Skeletal muscle cell (primary cell): ENCODE measurements around the gene SLC39A13.
"Not testable (repeated sequence)": the region's sequence is repeated elsewhere in the genome, so short reads cannot be mapped to it uniquely, and the experiment has no call there.

Experiments used
- DNase-seq: peaks from one replicate; pipeline ENCODE4 v3.0.0-alpha.2; 2010; ENCODE audit warnings: low read depth
- H3K4me3 ChIP-seq: 2 replicates; pipeline ENCODE4 v1.5.1; 2011; ENCODE audit warnings: low read depth, mild to moderate bottlenecking, control low read depth, low read length, moderate library complexity

Gene SLC39A13

DNA sequence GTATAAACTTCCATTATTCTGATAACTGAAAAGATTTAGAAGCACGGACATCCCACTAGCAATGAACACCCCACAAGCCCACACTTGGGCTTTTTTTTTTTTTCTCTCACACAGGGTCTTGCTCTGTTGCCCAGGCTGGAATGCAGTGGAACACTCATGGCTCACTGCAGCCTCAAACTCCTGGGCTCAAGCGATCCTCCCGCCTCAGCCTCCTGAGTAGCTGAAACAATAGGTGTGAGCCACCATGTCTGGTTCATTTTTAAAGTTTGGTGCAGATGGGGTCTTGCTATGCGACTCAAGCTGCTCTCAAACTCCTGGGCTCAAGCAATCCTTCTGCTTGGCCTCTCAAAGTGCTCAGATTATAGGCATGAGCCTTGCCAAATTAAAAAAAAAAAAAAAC lies 37.5 kb downstream of the SLC39A13 start:
- H3K4me3 ChIP-seq: no peak overlapping the region
- DNase-seq: no peak

DNA sequence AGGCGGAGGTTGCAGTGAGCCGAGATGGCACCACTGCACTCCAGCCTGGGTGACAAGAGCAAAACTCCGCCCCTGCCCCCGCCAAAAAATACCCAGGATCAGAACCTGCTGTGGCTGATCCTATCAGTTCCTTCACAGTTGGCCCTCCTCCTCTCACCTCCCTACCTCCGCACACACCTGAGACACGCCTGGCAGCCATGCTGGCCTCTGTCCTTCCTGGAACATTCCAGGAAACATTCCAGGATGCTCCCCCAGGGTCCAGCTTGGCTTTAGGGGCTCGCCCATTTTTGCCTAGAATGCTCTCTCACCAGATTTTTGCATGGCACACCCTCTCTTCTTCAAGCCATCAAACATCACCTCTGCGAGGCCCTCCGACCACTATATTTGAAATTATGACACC lies 38.4 kb downstream of the SLC39A13 start:
- DNase-seq: no peak
- no peak overlapping the region for H3K4me3 ChIP-seq

DNA sequence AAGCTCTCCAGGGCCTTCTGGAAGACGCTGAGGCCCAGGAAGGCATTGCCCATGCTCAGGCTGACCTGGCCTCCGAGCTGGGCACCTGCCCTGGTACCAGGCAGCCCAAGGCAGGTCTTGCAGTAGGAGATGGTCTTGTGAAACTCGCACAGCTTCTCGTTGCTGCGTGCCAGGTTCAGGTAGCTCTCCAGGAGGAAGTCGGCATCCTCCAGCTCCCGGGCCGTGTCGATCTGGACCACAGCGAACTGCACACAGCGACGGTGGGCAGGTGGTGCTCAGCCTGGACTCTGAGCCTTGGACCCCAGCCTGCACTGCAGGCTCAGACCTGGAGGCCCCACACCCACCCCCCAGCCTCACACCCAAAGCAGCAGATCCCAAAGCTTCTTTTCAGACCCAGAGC lies 39.5 kb downstream of the SLC39A13 start:
- no peak for DNase-seq
- peak overlapping the region; percentile 52 for H3K4me3 ChIP-seq

DNA sequence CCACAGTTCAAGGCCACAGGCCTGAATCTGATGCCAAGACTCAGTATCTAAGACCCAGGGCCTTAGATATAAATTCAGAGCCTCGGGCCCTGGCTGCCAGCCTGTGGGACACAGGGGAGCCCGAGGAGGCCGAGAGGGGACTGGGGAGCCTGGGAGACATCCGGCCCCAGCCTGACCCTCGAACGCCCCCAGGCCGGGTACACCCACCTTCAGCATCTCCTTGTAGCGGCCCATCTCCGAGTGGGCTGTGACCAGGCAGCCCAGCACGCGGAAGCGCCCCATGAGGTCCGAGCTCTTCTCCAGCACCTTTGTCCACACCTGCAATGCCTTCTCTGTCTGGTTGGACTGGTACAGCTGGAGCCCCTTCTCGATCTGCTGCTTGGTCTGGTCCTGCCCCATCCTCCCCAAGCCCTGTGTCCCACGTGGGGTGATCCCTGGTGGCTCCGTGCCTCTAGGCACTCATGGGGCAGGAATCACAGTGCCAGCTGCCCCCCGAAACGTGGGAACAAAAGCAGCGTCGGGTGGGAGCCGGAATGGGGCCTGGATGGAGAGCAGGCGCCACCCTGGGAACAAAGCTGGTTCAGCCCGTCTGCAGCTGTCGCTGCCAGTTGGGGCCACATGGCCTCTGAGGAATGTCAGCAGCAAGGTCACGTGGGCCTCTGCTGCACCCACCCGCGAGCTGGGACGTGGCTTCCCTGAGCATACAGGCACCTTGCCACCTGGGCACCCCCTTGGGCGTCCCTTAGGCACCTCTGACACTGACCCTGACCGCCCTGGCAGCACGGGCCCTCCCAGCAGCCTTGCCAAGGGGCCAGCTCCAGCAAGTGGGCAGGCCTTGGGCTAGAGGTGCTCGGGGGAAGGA lies 40.4 kb downstream of the SLC39A13 start, which contains the start of gene RAPSN:
RAPSN (minus strand) TSS at position 571 of the 862 bp plus-strand sequence; CDS start at position 399, 172 bp downstream.
- peak within 1 kb of the TSS; percentile 52 for H3K4me3 ChIP-seq
- DNase-seq: no peak

DNA sequence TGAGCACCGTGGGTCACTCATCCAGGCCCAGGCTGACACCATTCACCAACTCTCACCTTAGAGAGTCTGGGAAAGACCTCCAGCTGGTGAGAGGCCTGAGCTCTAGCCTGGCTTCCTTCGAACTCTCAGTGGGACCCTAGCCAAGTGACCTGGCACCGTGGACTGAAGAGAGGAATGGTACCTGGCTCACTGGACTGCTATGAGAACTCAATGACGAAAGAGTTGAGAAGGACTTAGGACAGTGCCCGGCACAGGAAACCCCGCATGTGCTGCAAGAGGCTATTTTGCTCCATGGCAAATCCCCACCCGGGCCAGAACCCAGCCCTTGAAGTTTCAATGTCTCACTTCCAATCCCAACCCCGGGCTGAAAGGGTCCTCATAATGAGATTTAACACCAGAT lies 41.2 kb downstream of the SLC39A13 start:
- H3K4me3 ChIP-seq: no peak overlapping the region
- no peak for DNase-seq

DNA sequence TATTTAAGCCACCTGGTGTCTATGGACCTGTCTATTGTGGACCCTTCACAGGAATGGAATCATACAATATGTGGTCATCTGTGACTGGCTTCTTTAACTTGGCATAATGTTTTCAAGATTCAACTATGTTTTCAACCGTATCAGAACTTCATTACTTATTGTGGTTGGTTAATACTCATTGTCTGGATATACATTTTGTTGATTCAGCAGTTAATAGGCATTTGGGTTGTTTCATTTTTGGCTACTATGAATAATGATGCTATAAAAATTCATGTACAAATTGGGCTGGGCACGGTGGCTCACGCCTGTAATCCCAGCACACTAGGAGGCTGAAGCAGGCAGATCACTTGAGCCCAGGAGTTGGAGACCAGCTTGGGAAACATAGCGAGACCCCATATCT lies 43.0 kb downstream of the SLC39A13 start:
- DNase-seq: no peak
- H3K4me3 ChIP-seq: no peak overlapping the region

DNA sequence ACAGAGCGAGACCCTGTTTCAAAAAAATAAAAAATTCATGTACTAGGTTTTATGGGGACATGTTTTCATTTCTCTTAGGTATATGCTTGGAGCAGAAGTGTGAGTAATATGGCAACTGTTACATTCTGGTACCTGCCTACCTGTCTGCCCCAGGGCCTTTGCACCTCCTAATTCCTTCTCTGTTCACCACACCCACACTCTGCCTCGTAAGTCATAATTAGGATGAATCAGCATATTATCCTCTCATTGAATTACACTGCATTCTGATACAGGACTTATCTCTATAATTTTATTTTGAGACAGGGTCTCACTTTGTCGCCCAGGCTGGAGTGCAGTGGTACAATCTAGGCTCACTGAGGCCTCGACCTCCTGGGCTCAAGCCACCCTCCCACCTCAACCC lies 43.6 kb downstream of the SLC39A13 start:
- no peak for DNase-seq
- H3K4me3 ChIP-seq: no peak overlapping the region

DNA sequence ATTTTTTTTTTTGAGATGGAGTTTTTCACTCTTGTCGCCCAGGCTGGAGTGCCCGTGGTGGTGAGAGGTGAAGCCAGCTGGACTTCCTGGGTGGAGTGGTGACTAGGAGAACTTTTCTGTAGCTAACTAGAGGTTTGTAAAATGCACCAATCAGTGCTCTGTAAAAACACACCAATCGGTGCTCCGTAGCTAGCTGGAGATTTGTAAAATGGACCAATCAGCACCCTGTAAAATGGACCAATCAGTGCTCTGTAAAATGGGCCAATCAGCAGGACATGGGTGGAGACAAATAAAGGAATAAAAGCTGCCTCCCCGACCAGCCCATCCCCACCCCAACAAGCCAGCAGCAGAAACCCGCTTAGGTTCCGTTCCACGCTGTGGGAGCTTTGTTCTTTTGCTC lies 45.0 kb downstream of the SLC39A13 start:
- H3K4me3 ChIP-seq: no peak overlapping the region

DNA sequence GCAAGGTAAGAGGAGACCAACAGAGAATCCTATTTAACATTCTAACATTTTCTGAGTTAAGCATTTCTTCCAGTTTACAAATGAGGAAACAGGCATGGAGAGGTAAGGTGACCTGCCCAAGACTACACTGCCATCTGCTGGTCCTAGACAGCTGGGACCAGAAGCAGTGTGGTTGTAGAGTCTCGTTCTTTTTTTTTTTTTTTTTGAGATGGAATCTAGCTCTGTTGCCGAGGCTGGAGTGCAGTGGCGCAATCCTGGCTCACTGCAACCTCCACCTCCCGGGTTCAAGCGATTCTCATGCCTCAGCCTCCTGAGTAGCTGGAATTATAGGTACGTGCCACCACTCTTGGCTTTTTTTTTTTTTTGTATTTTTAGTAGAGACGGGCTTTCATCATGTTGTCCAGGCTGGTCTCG lies 45.9 kb downstream of the SLC39A13 start:
- not testable (repeated sequence) for H3K4me3 ChIP-seq
- DNase-seq: peak; percentile 56

More for the DNA sequence above, 45.0 kb downstream of the SLC39A13 start:
- DNase-seq: no peak

DNA sequence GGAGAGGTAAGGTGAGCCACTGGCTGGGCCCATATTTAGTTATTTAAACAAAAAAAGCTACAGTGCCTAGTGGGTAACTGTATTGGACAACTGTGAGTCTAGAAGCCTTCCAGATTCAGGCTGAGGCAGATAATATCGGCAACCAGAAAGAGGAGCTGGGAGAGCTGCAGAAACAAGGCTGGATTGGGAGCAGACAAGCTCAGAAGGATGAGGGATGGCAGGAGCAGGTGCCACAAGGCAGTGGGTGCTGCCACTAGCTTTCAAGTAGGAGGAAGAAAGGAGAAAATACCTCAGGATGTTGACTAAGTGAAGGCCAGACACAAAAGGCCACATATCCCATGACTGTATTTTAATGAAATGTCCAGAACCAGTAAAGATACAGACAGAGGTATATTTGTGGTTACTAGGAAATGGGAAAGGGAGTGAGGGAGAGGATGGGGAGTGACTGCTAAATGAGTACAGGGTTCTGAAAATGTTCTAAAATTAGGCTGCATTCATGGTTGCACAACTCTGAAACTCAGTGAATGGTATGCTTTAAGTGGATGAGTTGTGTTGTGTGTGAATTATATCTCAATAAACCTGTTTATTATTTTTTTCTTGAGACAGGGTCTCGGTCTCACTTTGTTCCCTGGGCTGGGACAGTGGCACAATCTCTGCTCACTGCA lies 52.3 kb downstream of the SLC39A13 start:
- DNase-seq: no peak
- no peak overlapping the region for H3K4me3 ChIP-seq

DNA sequence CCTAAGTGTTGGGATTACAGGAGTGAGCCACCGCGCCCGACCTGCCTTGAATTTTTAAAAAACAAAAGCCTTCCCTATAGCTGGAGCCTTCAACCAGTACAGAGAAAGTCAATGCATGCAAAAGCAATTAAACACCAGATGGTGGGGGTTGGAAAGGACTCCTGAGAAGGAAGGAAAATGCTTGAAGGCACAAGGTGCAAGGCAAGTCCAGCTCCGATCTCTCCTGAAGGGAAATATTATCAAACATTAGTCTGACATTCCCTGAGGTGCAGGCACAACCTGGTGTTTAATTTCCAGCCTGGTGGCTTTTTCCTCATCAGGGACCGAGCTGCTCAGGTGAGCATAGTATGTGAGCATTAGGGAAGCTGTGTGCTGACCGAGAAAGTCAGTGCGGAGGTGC lies 53.5 kb downstream of the SLC39A13 start:
- no peak overlapping the region for H3K4me3 ChIP-seq
- DNase-seq: no peak

DNA sequence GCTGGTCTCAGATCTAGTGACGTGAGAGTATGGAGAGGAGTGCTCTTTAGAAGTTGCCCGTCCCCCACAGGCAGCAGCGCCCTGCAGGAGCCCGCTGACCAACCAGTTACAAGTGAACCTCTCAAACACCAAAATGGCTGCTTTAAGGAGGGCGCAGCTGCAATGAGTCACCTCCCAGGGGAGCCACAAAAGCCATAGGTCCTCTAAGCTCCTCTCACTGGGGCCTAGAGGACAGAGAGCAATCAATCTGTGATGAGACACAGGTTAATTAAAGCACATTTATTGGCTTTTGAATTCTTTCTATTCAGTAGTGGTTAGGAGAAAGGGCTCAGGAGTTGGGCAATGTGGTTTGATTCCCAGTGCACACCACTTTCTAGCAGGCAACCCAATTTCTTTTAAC lies 56.1 kb downstream of the SLC39A13 start:
- no peak overlapping the region for H3K4me3 ChIP-seq
- DNase-seq: no peak
